Measurements from ENCODE around the gene WNT7B.

- TF ChIP-seq POLR2A (IDR thresholded peaks at IDR 0.05) (no peak), CTCF (IDR thresholded peaks at IDR 0.05) (peak; percentile 98 to 99 (median 98))
Measured at GRCh38 chr22:46006379-46007002, 29.5 kb upstream of the WNT7B start.
